Activated naive CD4-positive, alpha-beta T cell (primary cell): Measurements from ENCODE around the gene IFNGR1.

Experiments used
- DNase-seq, 4 experiments: peaks; one replicate each; lab custom pipeline; 2025; lab: John Stamatoyannopoulos, UW

Gene IFNGR1

GRCh38 chr6:137175157-137175867, 43.9 kb downstream of the IFNGR1 start:
- no peak for DNase-seq

GRCh38 chr6:137173501-137173900, 45.7 kb downstream of the IFNGR1 start, which contains the start of gene IL22RA2:
IL22RA2 (minus strand) TSS chr6:137173644; CDS start chr6:137161749, 11,895 bp downstream.
- no peak for DNase-seq

- DNase-seq, result no peak
These were observed 46.3 kb downstream of the IFNGR1 start for GRCh38 chr6:137172734-137173431.

GRCh38 chr6:137171824-137172733, 47.1 kb downstream of the IFNGR1 start:
- DNase-seq, result no peak

- DNase-seq, result no peak
These were observed 48.2 kb downstream of the IFNGR1 start for GRCh38 chr6:137171053-137171374.

GRCh38 chr6:137170266-137171052, 48.7 kb downstream of the IFNGR1 start:
- DNase-seq, result no peak

GRCh38 chr6:137167702-137168377, 51.3 kb downstream of the IFNGR1 start:
- DNase-seq, result no peak

GRCh38 chr6:137166247-137167098, 52.7 kb downstream of the IFNGR1 start:
- DNase-seq, result no peak

GRCh38 chr6:137165375-137166246, 53.6 kb downstream of the IFNGR1 start:
- no peak for DNase-seq

GRCh38 chr6:137163732-137164318, 55.4 kb downstream of the IFNGR1 start:
- no peak for DNase-seq

GRCh38 chr6:137162692-137163306, 56.4 kb downstream of the IFNGR1 start:
- no peak for DNase-seq

- no peak for DNase-seq
These were observed 57.2 kb downstream of the IFNGR1 start for GRCh38 chr6:137161949-137162348.

GRCh38 chr6:137160763-137161162, 58.4 kb downstream of the IFNGR1 start:
- no peak for DNase-seq

GRCh38 chr6:137159912-137160311, 59.3 kb downstream of the IFNGR1 start:
- DNase-seq, result no peak

- DNase-seq, result no peak
These were observed 61.6 kb downstream of the IFNGR1 start for GRCh38 chr6:137157601-137158000.

- DNase-seq, result no peak
These were observed 62.5 kb downstream of the IFNGR1 start for GRCh38 chr6:137156650-137157049.

- no peak for DNase-seq
These were observed 63.4 kb downstream of the IFNGR1 start for GRCh38 chr6:137155830-137156229.

GRCh38 chr6:137150072-137150471, 69.1 kb downstream of the IFNGR1 start:
- no peak for DNase-seq
